Measurements from ENCODE around the gene IRAG1.
"Not testable (repeated sequence)": the region's sequence is repeated elsewhere in the genome, so short reads cannot be mapped to it uniquely, and the experiment has no call there.

Gene IRAG1

DNA sequence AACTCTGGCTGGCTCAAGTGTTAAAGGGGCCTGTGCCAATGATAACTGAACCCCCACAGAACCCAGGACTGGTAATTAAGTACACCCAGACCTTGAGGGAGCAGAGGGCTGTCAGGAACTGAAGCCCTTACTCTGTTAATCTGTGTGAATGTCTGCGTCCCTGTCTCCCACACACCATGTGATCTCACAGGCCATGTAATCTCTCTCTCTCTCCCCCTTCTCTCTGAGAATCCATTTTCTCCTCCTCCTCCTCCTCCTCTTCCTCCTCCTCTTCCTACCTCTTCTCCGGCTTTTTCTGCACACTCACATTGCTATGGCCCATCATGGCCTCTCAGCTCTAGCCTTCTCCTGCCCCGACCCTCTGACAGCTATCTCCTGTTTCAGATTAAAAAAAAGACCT is 14.6 kb upstream of the IRAG1 start:
- DNase-seq: no peak

DNA sequence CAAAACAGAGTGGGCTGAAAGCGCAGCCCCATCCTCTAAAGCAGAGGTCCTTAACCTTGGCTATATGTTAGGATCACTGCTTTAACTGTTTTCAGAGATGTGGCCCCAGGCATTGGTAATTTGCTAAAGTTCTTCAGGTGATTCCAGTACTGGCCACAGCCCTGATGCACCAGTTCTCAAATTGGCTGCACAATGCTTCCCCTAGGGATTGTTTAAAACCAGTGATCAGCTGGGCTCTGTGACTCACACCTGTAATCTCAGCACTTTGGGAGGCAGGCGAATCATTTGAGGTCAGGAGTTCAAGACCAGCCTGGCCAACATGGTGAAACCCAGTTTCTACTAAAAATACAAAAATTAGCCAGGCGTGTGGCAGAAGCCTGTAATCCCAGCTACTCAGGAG is 8.4 kb upstream of the IRAG1 start:
- no peak for DNase-seq

- DNase-seq: no peak
Observed at GRCh38 chr11:10699072-10699471, 5.5 kb upstream of the IRAG1 start.

DNA sequence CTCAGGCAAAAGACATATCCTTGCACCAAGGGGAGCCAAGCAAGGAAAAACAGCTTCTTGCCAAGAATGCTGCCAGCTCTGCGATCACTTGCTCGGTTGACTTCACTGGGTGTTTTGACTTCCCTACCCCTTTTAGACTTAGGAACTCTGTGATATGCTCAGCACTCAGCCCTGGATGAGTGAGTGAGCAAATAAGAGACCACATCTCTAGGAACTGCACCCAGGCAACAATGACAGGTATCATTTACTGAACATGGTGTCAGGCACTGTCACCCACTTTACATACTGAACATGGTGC is 3.7 kb upstream of the IRAG1 start:
- no peak for DNase-seq

DNA sequence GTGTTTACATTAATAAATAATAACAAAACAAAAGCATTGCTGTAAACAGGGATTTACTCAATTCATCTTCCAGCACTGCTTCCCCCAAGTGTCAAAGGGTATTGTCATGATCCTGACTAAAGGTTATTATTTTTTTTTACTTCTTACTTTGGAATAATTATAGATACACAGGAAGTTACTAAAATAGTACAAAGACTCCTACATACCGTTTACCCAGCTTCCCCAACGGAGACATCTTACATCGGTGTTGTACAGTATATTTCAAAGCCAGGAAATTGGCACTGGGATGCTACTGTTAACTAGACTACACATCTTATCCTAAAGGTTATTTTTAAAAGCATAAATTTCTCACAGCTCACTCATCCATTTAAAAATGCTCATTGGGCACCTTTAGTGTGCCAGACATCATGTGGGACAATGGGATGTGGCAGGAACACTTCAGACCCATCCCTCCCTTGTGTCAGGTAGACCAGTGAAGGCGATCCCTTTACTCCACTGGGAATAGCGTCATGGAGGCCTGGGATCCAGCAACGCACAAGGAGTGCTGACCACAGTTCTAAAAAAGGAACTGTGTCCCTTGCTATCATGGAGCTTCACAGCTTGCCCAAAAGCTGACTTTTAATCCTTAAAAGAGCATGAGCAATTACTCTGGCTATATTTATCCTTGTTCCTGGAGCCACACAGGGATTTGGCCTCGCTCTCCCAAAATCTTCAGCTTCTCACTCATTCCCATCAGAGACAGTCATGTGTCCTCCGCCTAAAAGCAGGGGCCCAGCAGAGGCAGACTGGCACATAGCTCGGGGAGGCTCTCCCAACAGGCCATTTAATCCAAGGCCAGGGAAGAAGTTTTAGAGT is 3.1 kb upstream of the IRAG1 start:
- DNase-seq: no peak

DNA sequence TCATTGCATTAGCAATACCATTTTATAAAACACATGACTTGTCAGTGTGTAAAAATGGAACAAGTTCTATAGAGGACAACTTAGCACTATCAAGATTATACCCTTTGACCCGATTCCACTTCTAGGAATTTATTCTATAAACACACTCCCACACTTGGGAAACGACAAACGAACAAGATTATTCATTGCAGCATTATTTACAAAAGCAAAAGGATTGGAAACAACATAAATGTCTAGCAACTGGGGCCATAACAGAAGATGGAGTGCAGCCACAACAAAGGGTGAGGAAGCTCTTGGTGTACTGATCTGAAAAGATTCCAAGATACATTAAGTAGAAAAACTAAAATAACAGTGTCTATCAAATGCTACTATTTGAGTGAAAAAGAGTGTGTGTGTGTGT is 2.3 kb upstream of the IRAG1 start:
- no peak for DNase-seq

GRCh38 chr11:10694486-10695239 is 1.1 kb upstream of the IRAG1 start:
- no peak for DNase-seq

DNA sequence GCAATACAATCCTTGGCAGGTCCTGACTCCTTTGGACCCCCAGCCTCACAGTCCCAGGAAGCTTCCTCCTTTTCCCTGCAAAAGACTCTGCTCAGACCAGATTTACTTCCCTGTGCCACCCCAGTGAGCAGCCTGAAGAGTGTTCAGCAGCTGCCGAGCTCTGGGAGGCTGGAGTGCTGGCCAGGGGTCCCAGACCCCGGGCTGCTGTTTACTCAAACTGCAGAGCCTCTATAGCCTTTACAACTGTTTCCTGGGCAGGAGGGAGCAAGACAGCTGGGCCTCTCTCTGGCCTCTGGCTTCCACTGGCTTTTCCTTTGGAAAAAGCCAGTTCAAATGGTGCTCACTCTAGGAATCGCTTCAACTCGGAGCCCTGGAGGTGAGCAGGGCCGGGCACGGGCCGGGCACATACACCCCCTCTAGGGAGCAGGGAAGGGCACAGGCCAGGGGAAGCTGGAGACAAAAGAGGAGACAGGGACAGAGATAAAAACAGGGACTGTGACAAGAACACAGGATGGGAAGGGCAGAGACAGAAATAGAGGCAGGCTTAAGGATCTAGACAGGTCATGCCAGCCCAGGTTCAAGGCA is 932 bp downstream of the IRAG1 start:
- DNase-seq: no peak

DNA sequence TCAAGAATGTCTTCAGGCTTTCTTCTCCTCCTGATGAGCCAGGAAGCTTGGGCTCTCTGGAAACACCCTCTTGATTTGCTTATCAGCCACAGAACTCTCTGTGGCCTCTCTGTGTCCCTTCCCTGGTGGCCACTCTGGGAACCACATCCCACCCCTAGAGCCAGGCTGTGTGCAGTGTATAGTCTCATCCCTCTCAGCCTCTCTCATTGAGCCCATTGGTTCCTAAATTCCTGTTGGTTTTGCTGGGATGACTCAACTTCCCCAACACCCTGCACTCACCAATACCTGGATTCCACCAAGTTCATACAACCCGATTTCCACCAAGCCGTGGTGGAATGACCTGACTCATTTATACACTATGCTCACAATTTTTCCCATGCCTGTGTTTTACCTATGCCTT is 5.2 kb downstream of the IRAG1 start:
- DNase-seq: no peak

DNA sequence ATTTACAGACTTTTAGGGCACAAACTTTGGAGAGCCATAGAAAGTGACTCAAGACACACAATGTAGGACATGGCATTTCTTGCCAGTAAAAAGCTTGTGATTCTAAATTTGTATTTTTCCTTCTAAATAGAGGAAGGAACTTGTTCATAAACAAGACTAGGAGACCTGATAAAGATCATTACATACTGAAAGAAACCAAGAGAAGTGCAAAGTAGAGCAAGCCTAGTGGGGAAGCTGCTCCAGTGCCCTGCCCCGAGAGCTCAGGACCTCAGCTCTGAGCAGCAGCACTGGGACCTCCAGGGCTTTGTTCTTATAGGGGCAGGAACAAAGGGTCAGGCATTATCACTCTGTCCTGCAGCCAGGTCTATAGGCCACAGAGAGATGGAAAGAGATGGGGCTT is 7.2 kb downstream of the IRAG1 start:
- no peak for DNase-seq

GRCh38 chr11:10683429-10683828 is 10.1 kb downstream of the IRAG1 start:
- no peak for DNase-seq

DNA sequence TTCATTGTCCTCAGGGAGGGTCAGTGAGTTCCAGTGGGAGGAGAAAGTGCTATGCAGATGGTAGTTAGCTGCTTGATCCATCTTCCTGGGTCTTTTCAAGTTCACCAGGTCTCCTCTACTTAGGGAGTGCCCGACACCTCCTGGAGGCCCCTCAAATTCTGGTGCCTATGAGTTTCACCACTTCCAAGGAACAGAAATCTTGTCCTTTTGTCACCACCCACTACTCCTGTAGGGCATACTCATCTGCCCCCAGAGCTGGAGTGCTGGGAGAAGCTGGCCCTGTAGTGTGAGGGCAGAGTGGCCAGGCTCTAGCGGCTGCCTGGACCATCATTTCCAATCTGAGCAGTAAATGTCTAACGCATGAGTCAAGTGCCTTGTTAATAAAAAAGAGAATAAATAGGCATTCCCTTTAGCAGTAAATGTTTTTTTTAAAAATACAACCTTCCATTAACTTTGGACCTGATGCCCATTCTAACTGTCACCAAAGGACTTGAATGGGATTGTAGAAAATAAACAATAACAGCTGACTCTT is 12.5 kb downstream of the IRAG1 start:
- no peak for DNase-seq

DNA sequence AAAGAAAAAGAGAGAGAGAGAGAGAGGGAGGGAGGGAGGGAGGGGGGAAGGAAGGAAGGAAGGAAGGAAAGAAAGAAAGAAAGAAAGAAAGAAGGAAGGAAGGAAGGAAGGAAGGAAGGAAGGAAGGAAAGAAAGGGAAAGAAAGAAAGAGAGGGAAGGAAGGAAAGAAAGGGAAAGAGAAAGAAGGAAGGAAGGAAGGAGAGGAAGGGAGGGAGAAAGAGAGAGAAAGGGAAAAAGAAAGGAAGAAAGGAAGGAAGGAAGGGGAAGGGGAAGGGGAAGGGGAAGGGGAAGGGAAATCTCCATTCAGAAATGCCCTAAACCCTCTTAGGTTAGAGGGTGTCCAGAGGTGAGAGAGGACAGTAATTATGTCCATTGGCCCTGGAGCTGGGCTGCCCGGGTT is 13.3 kb downstream of the IRAG1 start:
- not testable (repeated sequence) for DNase-seq

DNA sequence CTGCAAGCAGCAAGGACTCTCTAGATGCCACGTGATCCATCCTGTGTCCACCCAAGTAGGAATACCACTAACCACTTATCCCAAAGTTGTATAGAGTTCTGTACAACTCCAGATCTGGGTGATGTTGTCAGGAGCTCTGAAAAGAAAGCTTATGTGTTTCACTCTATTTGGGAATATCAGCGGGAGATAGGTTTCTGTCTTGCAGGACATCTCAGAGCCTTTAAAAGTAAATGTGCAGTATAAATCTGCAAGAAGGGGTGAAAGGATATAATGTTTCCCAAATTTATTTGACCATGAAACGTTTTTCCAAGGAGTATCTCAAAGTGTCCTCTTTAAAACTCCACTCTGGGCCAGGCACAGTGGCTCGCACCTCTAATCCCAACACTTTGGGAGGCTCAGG is 13.9 kb downstream of the IRAG1 start:
- DNase-seq: no peak

- no peak for DNase-seq
Observed at GRCh38 chr11:10678101-10678500, 15.5 kb downstream of the IRAG1 start.

GRCh38 chr11:10676919-10677318 is 16.6 kb downstream of the IRAG1 start:
- no peak for DNase-seq

GRCh38 chr11:10674911-10675440 is 18.6 kb downstream of the IRAG1 start:
- no peak for DNase-seq

DNA sequence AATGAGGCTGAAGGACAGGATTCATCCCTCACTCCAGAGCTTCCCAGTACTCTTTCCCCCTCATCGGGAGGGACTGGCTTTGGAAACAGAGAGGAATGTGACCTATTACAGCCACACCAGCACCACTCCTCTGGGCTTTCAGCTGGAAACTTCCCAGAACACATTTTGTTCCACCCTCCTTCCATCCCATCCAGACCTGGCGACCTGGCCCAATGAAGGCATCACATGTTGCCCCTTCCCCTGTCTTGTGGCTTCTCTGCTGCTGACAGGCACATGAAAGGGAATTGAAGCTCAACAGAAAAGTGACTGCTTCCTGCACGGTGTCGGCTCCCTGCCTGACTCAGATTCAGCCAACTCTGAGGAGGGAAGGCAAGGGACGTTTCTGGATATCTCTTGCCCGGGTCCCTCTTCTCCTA is 19.1 kb downstream of the IRAG1 start:
- DNase-seq: no peak

- no peak for DNase-seq
Observed at GRCh38 chr11:10673501-10674062, 20.0 kb downstream of the IRAG1 start.

GRCh38 chr11:10670099-10670498 is 23.5 kb downstream of the IRAG1 start:
- no peak for DNase-seq

GRCh38 chr11:10669258-10670033 is 24.1 kb downstream of the IRAG1 start:
- no peak for DNase-seq

- DNase-seq: no peak
Observed at GRCh38 chr11:10667521-10667885, 26.1 kb downstream of the IRAG1 start.
